Measurements from ENCODE around the gene TRMT61A. TPM values are rescaled to one million over a fixed set of nuclear protein-coding genes. Genes with fewer than 3 reads are reported as not detected.

The TRMT61A gene
- total and polyA plus RNA-seq, 2 of the 13 experiments (the other 11 are each of a cell fraction or from before 2014, with no cell fraction given): 6.5 to 13.6 TPM

DNA sequence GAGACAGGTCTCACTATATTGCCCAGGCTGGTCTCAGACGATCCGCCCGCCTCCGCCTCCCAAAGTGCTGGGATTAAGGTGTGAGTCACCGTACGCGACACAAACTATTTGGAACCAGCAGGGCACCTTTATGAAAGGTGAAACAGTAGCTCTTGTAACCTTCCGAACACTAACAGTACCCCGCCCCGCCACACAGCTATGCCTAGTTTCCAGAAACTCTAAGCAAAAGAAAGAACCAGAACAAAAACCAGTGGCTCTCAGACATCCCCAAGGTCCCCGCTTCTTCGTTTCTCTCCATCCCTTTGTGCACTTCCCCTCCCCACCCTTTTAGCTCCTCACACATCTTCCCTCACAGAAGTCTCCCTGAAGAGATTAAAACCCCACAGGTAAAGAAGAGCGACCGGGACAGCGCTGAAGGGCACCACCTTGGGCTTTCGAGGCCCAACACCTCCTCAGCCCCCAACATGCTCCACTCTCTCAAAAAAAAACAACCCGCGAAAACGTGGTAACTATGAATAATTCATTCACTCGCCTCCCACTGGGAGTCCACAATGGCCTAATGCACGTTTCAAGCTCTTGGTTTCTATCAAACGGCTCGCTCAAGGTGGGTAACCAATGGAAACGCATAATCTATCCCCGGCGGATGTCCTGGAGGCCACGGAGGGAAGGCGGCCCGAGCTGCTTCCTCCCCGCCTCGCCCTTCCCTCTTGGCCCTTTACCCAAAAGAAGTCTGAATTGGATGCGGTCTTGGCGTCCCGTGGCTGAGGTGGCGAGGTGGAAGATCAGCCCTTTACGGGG, 32.6 kb downstream of the TRMT61A start (continued):
- TF ChIP-seq, protein P1, sequence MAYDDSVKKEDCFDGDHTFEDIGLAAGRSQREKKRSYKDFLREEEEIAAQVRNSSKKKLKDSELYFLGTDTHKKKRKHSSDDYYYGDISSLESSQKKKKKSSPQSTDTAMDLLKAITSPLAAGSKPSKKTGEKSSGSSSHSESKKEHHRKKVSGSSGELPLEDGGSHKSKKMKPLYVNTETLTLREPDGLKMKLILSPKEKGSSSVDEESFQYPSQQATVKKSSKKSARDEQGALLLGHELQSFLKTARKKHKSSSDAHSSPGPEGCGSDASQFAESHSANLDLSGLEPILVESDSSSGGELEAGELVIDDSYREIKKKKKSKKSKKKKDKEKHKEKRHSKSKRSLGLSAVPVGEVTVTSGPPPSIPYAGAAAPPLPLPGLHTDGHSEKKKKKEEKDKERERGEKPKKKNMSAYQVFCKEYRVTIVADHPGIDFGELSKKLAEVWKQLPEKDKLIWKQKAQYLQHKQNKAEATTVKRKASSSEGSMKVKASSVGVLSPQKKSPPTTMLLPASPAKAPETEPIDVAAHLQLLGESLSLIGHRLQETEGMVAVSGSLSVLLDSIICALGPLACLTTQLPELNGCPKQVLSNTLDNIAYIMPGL (CRISPR knock-in tag; IDR thresholded peaks at IDR 0.05; ENCODE audit: borderline replicate concordance in 1 of 2, low read depth in 1 of 2): peak in 1 of 2 experiments; percentile 52; a peak in 1 of 4 replicates
- TF ChIP-seq ZFYVE20 (CRISPR knock-in tag; IDR thresholded peaks at IDR 0.05; ENCODE audit: borderline replicate concordance, low read depth) (no peak), ZNF354B (CRISPR knock-in tag; IDR thresholded peaks at IDR 0.05) (no peak), ZBTB1 (CRISPR knock-in tag; IDR thresholded peaks at IDR 0.05; ENCODE audit: borderline replicate concordance) (no peak), MIER2 (CRISPR knock-in tag; IDR thresholded peaks at IDR 0.05) (no peak), REXO4 (CRISPR knock-in tag; IDR thresholded peaks at IDR 0.05; ENCODE audit: borderline replicate concordance) (no peak), NCOA2 (CRISPR knock-in tag; IDR thresholded peaks at IDR 0.05) (no peak), BRD4 (CRISPR knock-in tag; IDR thresholded peaks at IDR 0.05) (no peak), MZF1 (CRISPR knock-in tag; IDR thresholded peaks at IDR 0.05; ENCODE audit: borderline replicate concordance) (no peak), ZNF775 (CRISPR knock-in tag; IDR thresholded peaks at IDR 0.05; ENCODE audit: borderline replicate concordance) (no peak), U2AF1 (optimal IDR thresholded peaks at IDR 0.05; ENCODE audit: low read depth, low read length) (peak; percentile 51), ZSCAN9 (CRISPR knock-in tag; IDR thresholded peaks at IDR 0.05; ENCODE audit: borderline replicate concordance) (no peak)
- TF ChIP-seq, protein P2, sequence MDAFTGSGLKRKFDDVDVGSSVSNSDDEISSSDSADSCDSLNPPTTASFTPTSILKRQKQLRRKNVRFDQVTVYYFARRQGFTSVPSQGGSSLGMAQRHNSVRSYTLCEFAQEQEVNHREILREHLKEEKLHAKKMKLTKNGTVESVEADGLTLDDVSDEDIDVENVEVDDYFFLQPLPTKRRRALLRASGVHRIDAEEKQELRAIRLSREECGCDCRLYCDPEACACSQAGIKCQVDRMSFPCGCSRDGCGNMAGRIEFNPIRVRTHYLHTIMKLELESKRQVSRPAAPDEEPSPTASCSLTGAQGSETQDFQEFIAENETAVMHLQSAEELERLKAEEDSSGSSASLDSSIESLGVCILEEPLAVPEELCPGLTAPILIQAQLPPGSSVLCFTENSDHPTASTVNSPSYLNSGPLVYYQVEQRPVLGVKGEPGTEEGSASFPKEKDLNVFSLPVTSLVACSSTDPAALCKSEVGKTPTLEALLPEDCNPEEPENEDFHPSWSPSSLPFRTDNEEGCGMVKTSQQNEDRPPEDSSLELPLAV (CRISPR knock-in tag; conservative IDR thresholded peaks at IDR 0.05; ENCODE audit: low read depth): no peak
- TF ChIP-seq, protein P3, sequence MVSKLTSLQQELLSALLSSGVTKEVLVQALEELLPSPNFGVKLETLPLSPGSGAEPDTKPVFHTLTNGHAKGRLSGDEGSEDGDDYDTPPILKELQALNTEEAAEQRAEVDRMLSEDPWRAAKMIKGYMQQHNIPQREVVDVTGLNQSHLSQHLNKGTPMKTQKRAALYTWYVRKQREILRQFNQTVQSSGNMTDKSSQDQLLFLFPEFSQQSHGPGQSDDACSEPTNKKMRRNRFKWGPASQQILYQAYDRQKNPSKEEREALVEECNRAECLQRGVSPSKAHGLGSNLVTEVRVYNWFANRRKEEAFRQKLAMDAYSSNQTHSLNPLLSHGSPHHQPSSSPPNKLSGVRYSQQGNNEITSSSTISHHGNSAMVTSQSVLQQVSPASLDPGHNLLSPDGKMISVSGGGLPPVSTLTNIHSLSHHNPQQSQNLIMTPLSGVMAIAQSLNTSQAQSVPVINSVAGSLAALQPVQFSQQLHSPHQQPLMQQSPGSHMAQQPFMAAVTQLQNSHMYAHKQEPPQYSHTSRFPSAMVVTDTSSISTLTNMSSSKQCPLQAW (CRISPR knock-in tag; IDR thresholded peaks at IDR 0.05): 0 out of 2 replicates have a peak, but pooled peaks have one; percentile 22
